ENCODE data around the gene STARD7.
A peak's percentile ranks its signal among the peaks of the same experiment; 100 is the strongest.
"Not testable (repeated sequence)": the region's sequence is repeated elsewhere in the genome, so short reads cannot be mapped to it uniquely, and the experiment has no call there.

The STARD7 gene, protein sequence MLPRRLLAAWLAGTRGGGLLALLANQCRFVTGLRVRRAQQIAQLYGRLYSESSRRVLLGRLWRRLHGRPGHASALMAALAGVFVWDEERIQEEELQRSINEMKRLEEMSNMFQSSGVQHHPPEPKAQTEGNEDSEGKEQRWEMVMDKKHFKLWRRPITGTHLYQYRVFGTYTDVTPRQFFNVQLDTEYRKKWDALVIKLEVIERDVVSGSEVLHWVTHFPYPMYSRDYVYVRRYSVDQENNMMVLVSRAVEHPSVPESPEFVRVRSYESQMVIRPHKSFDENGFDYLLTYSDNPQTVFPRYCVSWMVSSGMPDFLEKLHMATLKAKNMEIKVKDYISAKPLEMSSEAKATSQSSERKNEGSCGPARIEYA

GRCh38 chr2:96208143-96209010 lies at the start of gene STARD7:
TSS of gene STARD7 (minus strand) at chr2:96208827. CDS start at chr2:96208434, 393 bp downstream.
- peak; percentile 98 for DNase-seq

DNA sequence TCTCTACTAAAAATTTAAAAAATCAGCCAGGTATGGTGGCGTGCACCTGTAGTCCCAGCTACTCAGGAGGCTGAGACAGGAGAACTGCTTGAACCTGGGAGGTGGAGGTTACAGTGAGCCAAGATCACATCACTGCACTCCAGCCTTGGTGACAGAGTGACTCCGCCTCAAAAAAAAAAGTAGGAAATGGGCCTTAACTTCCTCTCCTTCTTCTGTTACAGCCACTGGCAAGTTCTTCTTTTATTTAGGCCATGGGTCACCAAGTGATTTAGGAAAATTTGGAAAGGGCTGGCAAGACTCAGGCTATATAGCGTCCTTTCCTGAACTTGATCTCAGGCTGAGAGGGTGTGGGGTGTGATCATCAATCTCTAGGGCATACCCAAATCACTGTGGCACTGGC lies 49.1 kb upstream of the STARD7 start:
- DNase-seq = not testable (repeated sequence)

- no peak for DNase-seq
These were observed 48.0 kb upstream of the STARD7 start for GRCh38 chr2:96256611-96257113.

- DNase-seq = no peak
These were observed 45.9 kb upstream of the STARD7 start for GRCh38 chr2:96254571-96254970.

GRCh38 chr2:96253006-96253405 lies 44.4 kb upstream of the STARD7 start:
- no peak for DNase-seq

- no peak for DNase-seq
These were observed 43.9 kb upstream of the STARD7 start for GRCh38 chr2:96252526-96252925.

GRCh38 chr2:96251721-96252292 lies 43.2 kb upstream of the STARD7 start:
- no peak for DNase-seq

- no peak for DNase-seq
These were observed 41.6 kb upstream of the STARD7 start for GRCh38 chr2:96250188-96250587.

- DNase-seq = no peak
These were observed 41.0 kb upstream of the STARD7 start for GRCh38 chr2:96249654-96250053.

- DNase-seq = no peak
These were observed 40.0 kb upstream of the STARD7 start for GRCh38 chr2:96248624-96249023.

DNA sequence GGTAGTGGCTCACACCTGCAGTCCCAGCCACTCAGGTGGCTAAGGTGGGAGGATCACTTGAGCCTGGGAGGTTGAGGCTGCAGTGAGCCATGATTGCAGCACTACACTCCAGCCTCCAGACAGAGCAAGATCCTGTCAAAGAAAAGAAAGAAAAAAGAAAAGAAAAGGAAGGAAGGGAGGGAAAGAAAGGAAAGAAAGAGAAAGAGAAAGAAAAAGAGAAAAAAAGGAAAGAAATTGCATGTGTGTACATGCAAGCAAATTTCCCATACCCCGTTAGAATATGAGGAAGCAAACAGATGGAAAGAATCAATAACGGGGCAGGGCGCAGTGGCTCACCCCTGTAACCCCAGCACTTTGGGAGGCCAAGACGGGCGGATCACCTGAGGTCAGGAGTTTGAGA lies 39.3 kb upstream of the STARD7 start:
- no peak for DNase-seq

DNA sequence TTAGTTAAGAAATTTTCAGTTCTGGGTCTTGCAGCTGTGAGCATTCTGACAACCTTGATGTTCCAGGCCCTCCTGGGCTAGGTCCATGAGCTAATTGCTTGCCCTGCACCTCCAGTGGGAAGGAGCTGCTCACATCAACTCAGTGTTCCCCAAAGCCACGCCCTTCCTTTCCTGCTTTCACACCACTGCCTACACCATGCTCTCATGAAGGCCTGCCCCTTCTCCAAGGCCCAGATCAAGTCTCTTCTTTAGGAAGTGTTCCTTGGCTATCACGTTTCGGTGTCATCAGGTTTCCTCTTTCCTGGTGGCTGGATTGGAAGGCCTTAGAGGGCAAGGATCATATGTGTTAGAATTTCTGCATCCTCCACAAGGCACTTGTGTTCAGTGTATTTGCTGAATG lies 38.4 kb upstream of the STARD7 start:
- DNase-seq = no peak

DNA sequence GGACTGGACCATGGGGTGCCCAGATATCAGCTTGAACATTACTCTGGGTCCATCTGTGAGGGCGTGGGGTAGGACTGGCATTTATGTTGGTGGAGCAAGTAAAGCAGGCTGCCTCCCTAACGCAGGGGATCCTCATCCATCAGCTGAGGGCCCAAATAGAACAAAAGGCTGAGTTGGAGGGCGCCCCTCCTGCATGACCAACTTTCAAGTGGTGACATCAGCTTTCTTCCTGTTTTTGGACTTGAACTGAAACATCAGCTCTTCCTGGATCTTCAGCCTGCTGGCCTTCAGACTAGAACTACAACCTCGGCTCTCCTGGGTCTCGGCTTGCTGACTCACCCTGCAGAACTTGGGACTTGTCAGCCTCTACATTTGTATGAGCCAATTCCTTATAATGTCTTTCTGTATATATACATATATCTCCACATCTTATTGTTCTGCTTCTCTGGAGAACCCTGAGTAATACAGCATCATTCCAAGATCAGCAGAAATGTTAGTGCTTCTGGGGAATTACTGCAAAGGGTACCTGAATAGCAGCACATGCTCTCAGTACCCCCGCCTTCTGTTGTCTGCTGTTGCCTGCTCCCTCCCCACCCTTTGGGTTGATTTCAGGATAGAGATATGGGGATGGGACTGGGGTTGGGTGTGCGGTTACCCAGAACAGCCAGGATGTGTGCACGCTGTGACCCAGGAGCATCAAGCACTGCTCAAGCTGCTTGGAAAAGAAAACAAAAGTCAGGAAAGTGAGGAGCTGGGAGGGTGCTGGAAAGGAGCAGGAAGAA lies 37.2 kb upstream of the STARD7 start:
- no peak for DNase-seq

GRCh38 chr2:96243843-96244242 lies 35.2 kb upstream of the STARD7 start:
- no peak for DNase-seq

GRCh38 chr2:96241900-96242611 lies 33.4 kb upstream of the STARD7 start:
- no peak for DNase-seq

GRCh38 chr2:96241227-96241626 lies 32.6 kb upstream of the STARD7 start:
- no peak for DNase-seq

- no peak for DNase-seq
These were observed 31.9 kb upstream of the STARD7 start for GRCh38 chr2:96240341-96241038.

- DNase-seq = no peak
These were observed 31.2 kb upstream of the STARD7 start for GRCh38 chr2:96239745-96240264.

- no peak for DNase-seq
These were observed 30.5 kb upstream of the STARD7 start for GRCh38 chr2:96239091-96239490.

DNA sequence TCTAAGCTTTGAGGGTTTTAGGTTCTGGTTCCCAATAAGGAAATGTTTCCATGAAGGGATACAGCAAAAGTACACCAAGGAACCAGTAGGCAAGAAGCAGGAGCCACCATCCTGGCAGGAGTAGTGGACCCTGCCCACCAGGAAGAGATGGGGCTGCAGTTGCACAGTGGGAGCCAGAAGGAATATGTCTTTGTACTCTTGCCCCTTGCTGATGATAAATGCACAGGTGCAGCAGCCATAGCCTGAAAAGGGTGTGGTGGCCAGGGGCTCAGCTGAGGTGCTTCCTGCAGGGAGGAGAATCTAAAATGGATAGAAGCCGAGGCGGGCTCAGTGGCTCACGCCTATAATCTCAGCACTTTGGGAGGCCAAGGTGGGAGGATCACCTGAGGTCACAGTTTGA lies 29.6 kb upstream of the STARD7 start:
- DNase-seq = no peak

- DNase-seq = no peak
These were observed 28.3 kb upstream of the STARD7 start for GRCh38 chr2:96236882-96237281.
